GM12875 (cell line): ENCODE data around the gene TLE3.

Experiments used
- H3K4me3 ChIP-seq: one replicate; pipeline ENCODE4 v1.5.1; 2011; ENCODE audit warnings: low read depth, low read length, control low read depth
- CTCF ChIP-seq: IDR thresholded peaks from 2 replicates; pipeline ENCODE4 v1.5.1; 2011; ENCODE audit warnings: low read depth, mild to moderate bottlenecking, control low read depth, inconsistent platforms, low read length, moderate library complexity, borderline replicate concordance; ENCODE audit not compliant: insufficient read depth

TLE3 gene

GRCh38 chr15:70098461-70099166, 897 bp upstream of the TLE3 start:
- peak overlapping the region; percentile 60 for H3K4me3 ChIP-seq
- no peak for TF ChIP-seq CTCF

GRCh38 chr15:70098153-70098460, 390 bp upstream of the TLE3 start:
- peak overlapping the region; percentile 60 for H3K4me3 ChIP-seq
- no peak for TF ChIP-seq CTCF

- H3K4me3 ChIP-seq, result peak overlapping the region; percentile 94
- TF ChIP-seq CTCF, result no peak
Observed at GRCh38 chr15:70097063-70097320, 725 bp downstream of the TLE3 start.

GRCh38 chr15:70096215-70097062, 1.3 kb downstream of the TLE3 start:
- no peak for TF ChIP-seq CTCF
- peak overlapping the region; percentile 94 for H3K4me3 ChIP-seq

DNA sequence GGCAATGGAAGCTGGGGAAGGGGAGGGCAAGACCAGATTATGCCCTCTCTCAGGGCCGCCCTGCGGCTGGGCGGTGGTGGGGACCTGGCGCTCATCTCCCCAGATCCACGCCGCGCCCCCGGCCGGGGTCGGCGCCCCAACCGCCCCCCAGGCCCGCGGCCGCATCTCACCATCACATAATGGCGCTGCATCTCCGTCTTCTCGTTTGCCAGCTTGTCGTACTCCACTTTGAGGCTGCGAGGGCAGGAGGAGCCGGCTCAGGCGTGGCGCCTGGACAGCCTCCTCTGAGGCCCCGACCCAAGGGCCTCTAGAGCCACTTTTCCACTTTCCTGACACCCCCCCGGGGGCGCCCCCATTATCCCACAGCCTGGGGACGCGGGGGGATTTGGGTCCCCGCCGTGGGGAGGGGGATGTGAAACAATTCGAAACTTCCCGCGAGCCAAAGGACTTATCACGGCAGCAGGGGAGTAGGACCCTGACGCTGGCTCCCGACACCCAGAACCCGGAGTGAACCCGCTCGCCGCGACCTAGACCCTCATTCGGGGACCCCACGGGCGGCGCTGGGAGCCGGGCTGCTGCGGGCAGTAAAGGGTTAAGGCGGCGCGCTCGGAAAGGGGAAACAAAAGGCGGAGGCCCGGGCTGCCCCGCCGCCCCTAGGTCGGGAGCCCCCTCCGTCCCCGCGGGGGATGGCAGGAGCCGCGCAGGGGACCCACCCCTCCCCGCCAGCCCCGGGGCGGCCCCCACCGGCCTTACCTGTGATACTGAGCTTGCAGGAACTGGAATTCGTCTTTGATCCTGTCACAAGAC, 2.1 kb downstream of the TLE3 start:
- TF ChIP-seq CTCF, result peak; percentile 19; the same call in 1 of the 2 replicates
- H3K4me3 ChIP-seq, result peak overlapping the region; percentile 94

- TF ChIP-seq CTCF, result no peak
- peak overlapping the region; percentile 94 for H3K4me3 ChIP-seq
Observed at GRCh38 chr15:70094690-70095311, 2.9 kb downstream of the TLE3 start.
